Measurements from ENCODE around the gene GSTM5. TPM values are rescaled to one million over a fixed set of nuclear protein-coding genes. Genes with fewer than 3 reads are reported as not detected.
A peak's percentile ranks its signal among the peaks of the same experiment; 100 is the strongest.

GSTM5 gene
- total and polyA plus RNA-seq, 2 of the 13 experiments (the other 11 are each of a cell fraction or from before 2014, with no cell fraction given) = not detected

DNA sequence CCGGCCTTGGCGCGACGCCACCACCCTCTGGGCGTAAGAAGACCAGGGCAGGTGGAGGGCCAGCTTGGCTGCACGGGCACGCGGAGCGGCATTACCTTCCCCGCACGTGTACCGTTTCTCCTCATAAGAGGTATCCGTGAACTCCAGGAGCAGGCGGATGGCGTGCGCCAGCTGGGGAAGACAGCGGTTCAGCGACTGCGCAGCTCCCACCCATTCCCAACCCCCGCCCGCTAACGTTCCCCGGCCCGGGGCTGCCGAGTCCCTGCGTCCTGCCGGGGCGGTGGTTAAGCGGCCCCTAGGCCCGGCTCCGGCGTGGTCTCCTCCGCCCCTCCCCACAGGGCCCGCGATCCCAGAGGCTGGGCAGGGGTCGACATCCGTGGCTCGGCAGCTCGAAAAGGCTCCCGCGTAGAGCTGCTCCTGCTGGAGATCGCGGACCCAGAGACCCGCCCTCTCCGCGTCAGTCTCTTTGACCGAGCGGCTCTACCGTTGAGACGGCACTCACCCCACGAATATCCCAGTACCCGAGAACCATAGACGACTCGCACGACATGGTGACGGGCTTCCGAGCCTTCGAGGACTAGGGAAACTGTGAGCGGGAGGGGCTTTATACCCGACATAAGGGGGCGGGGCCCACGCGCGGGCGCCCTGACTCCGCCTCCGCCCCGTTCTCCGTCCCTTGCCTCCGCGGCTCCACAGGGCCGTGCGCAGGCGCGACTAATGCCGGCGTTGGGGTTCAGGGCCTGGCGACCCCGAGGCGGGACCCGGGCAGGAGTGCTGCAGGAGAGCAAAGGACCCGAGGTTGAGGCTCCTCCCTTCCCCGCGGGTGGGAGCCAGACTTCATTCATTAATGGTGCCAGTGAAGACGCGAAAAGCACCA is 27.9 kb downstream of the GSTM5 start (continued):
- TF ChIP-seq TEF (CRISPR knock-in tag; IDR thresholded peaks at IDR 0.05) (no peak), U2AF1 (optimal IDR thresholded peaks at IDR 0.05; ENCODE audit: low read depth, low read length) (no peak), MZF1 (CRISPR knock-in tag; IDR thresholded peaks at IDR 0.05; ENCODE audit: borderline replicate concordance) (no peak), ZMYM4 (CRISPR knock-in tag; IDR thresholded peaks at IDR 0.05) (peak; percentile 86), BRD4 (CRISPR knock-in tag; IDR thresholded peaks at IDR 0.05) (no peak), ZNF451 (CRISPR knock-in tag; IDR thresholded peaks at IDR 0.05) (no peak), ZKSCAN1 (IDR thresholded peaks at IDR 0.05; ENCODE audit: low read length) (no peak), SALL1 (CRISPR knock-in tag; IDR thresholded peaks at IDR 0.05) (peak; percentile 45; the same call in 1 of the 2 replicates), ZNF720 (CRISPR knock-in tag; IDR thresholded peaks at IDR 0.05) (no peak), TBX2 (CRISPR knock-in tag; IDR thresholded peaks at IDR 0.05; ENCODE audit: borderline replicate concordance) (peak; percentile 71; the same call in 1 of the 2 replicates), REPIN1 (CRISPR knock-in tag; IDR thresholded peaks at IDR 0.05; ENCODE audit: borderline replicate concordance, low read depth) (no peak), ZNF558 (CRISPR knock-in tag; IDR thresholded peaks at IDR 0.05; ENCODE audit: borderline replicate concordance) (no peak), FOXP1 (IDR thresholded peaks at IDR 0.05) (no peak), FOXP1 (CRISPR knock-in tag; IDR thresholded peaks at IDR 0.05) (no peak), ZBTB38 (CRISPR knock-in tag; IDR thresholded peaks at IDR 0.05) (peak; percentile 52), ZNF589 (CRISPR knock-in tag; conservative IDR thresholded peaks at IDR 0.05) (0 out of 2 replicates have a peak, but pooled peaks have one; percentile 23), HNRNPK (IDR thresholded peaks at IDR 0.05; ENCODE audit: low read depth, low read length, poor library complexity, severe bottlenecking) (no peak), ZNF136 (CRISPR knock-in tag; IDR thresholded peaks at IDR 0.05; ENCODE audit: low read depth) (no peak), ZNF512 (CRISPR knock-in tag; IDR thresholded peaks at IDR 0.05) (no peak), HIVEP1 (CRISPR knock-in tag; IDR thresholded peaks at IDR 0.05) (no peak), ZNF737 (CRISPR knock-in tag; IDR thresholded peaks at IDR 0.05; ENCODE audit: borderline replicate concordance) (no peak), THAP11 (CRISPR knock-in tag; IDR thresholded peaks at IDR 0.05) (no peak), RXRA (CRISPR knock-in tag; IDR thresholded peaks at IDR 0.05) (no peak; the same call in 1 of the 2 replicates), ZNF570 (CRISPR knock-in tag; IDR thresholded peaks at IDR 0.05; ENCODE audit: borderline replicate concordance) (no peak)
- TF ChIP-seq, protein P1, sequence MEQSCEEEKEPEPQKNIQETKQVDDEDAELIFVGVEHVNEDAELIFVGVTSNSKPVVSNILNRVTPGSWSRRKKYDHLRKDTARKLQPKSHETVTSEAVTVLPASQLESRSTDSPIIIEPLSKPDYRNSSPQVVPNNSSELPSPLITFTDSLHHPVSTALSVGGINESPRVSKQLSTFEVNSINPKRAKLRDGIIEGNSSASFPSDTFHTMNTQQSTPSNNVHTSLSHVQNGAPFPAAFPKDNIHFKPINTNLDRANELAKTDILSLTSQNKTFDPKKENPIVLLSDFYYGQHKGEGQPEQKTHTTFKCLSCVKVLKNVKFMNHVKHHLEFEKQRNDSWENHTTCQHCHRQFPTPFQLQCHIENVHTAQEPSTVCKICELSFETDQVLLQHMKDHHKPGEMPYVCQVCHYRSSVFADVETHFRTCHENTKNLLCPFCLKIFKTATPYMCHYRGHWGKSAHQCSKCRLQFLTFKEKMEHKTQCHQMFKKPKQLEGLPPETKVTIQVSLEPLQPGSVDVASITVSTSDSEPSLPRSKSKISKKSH (CRISPR knock-in tag; IDR thresholded peaks at IDR 0.05; ENCODE audit: borderline replicate concordance) = peak; percentile 35; the same call in 1 of the 2 replicates
- TF ChIP-seq, protein P2, sequence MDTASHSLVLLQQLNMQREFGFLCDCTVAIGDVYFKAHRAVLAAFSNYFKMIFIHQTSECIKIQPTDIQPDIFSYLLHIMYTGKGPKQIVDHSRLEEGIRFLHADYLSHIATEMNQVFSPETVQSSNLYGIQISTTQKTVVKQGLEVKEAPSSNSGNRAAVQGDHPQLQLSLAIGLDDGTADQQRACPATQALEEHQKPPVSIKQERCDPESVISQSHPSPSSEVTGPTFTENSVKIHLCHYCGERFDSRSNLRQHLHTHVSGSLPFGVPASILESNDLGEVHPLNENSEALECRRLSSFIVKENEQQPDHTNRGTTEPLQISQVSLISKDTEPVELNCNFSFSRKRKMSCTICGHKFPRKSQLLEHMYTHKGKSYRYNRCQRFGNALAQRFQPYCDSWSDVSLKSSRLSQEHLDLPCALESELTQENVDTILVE (CRISPR knock-in tag; IDR thresholded peaks at IDR 0.05) = 0 out of 2 replicates have a peak, but pooled peaks have one; percentile 16

Data from HepG2 (cell line).